HepG2 (cell line): ENCODE data around the gene COMT. TPM values are rescaled to one million over a fixed set of nuclear protein-coding genes. Genes with fewer than 3 reads are reported as not detected.

Source experiments
- ATAC-seq: fragments of 200-7000 bp; cut with Tn5 transposase; 3 replicates; pipeline ENCODE4 v1.9.1; 2020; ENCODE audit warnings: mild to moderate bottlenecking, moderate library complexity
- BruUV-seq: library from RNA; stranded (reverse); fragments of 400-500 nt; replicated peaks from 2 replicates; lab custom pipeline; 2021; lab: Mats Ljungman, UMichigan
- CTCF ChIA-PET: fragments of 300-600 bp; formaldehyde crosslinking; extraction: SDS; loops from one replicate; lab custom pipeline; 2021; ENCODE audit warnings: low total read pairs, inconsistent platforms, low intra/inter-chr PET ratio; lab: Yijun Ruan, JAX
- POLR2A ChIA-PET: fragments of 350-600 bp; sonication (Branson Sonifier 250); formaldehyde crosslinking; loops from one replicate; lab custom pipeline; 2020; ENCODE audit warnings: antibody characterized with exemption, inconsistent platforms; lab: Yijun Ruan, JAX
- DNase-seq: peaks from one replicate; pipeline ENCODE4 v3.0.0-alpha.2; 2015; ENCODE audit warnings: low spot score
- FAIRE-seq: peaks from 3 replicates; lab custom pipeline; 2011; peaks lifted over from hg19 to GRCh38; lab: Jason Lieb, UNC
- H2AFZ ChIP-seq: one replicate; pipeline ENCODE4 v1.6.1; 2011; ENCODE audit warnings: low read length, inconsistent platforms
- H3K27ac ChIP-seq: fragments of 300-600 bp; 3 replicates; pipeline ENCODE4 v1.8.0; 2011; ENCODE audit warnings: mixed run types, mild to moderate bottlenecking, mixed read lengths, low read length, inconsistent platforms; ENCODE audit not compliant: insufficient read depth; ENCODE audit errors: extremely low read length
- H3K27me3 ChIP-seq, 2 experiments: fragments of 200-600 bp in 1 of 2; 2 replicates in 1 of 2; 3 replicates in 1 of 2; pipeline versions ENCODE4 v1.6.0 to v1.8.0; 2011; ENCODE audit warnings: low read length in 2 of 2, mild to moderate bottlenecking in 2 of 2, moderate library complexity in 2 of 2, inconsistent platforms in 1 of 2; ENCODE audit not compliant: insufficient read depth in 2 of 2, control insufficient read depth in 1 of 2
- H3K36me3 ChIP-seq, 2 experiments: fragments of 200-600 bp in 1 of 2; replicated peaks in 1 of 2; 2 replicates in 1 of 2; 3 replicates in 1 of 2; pipeline versions ENCODE4 v1.5.1 to v1.8.0; 2011; ENCODE audit warnings: low read length in 2 of 2, inconsistent platforms in 1 of 2; ENCODE audit not compliant: insufficient read depth in 2 of 2, control insufficient read depth in 1 of 2
- H3K4me1 ChIP-seq: 2 replicates; pipeline ENCODE4 v1.5.1; 2012; ENCODE audit warnings: low read length, inconsistent platforms; ENCODE audit not compliant: insufficient read depth
- H3K4me2 ChIP-seq: 2 replicates; pipeline ENCODE4 v1.6.0; 2011; ENCODE audit warnings: low read depth, low read length, inconsistent platforms
- H3K4me3 ChIP-seq, 3 experiments: fragments of 200-600 bp in 1 of 3; sonication (generic), shearing (Covaris generic) in 1 of 3; replicated peaks in 1 of 3; 2 replicates each; pipeline ENCODE4 v1.5.1; 2011 to 2016; ENCODE audit warnings: low read length in 3 of 3, inconsistent platforms in 2 of 3, low read depth in 2 of 3, mild to moderate bottlenecking in 2 of 3, control low read depth in 1 of 3, mixed read lengths in 1 of 3; ENCODE audit not compliant: insufficient read depth in 1 of 3
- H3K79me2 ChIP-seq: one replicate; pipeline ENCODE4 v1.6.1; 2011; ENCODE audit warnings: low read length, inconsistent platforms; ENCODE audit not compliant: insufficient read depth
- H3K9ac ChIP-seq: 2 replicates; pipeline ENCODE4 v1.6.0; 2011; ENCODE audit warnings: mild to moderate bottlenecking, low read depth, low read length, inconsistent platforms; ENCODE audit not compliant: insufficient read depth
- H3K9me3 ChIP-seq: 2 replicates; pipeline ENCODE4 v1.5.1; 2012; ENCODE audit warnings: mild to moderate bottlenecking, low read length
- H4K20me1 ChIP-seq: 2 replicates; pipeline ENCODE4 v1.6.0; 2011; ENCODE audit warnings: inconsistent platforms, mild to moderate bottlenecking, low read length, moderate library complexity; ENCODE audit not compliant: insufficient read depth
- FOXJ3 ChIP-seq: sonication (generic); formaldehyde crosslinking; IDR thresholded peaks from 2 replicates; pipeline ENCODE4 v1.4.0; 2020; ENCODE audit warnings: missing genetic modification reagents, mild to moderate bottlenecking, borderline replicate concordance
- HIC2 ChIP-seq: sonication (generic); formaldehyde crosslinking; IDR thresholded peaks from 2 replicates; pipeline ENCODE4 v1.9.0; 2022; ENCODE audit warnings: low read depth, missing genetic modification reagents
- HNF4G ChIP-seq, 2 experiments: sonication (generic) in 1 of 2; formaldehyde crosslinking in 1 of 2; IDR thresholded peaks; 2 replicates each; pipeline versions ENCODE4 v1.4.0 to v1.6.1; 2011 to 2020; ENCODE audit warnings: borderline replicate concordance in 2 of 2, low read depth in 2 of 2, mild to moderate bottlenecking in 2 of 2, low read length in 1 of 2, missing genetic modification reagents in 1 of 2, moderate library complexity in 1 of 2
- HNRNPL ChIP-seq: fragments of 200-400 bp; formaldehyde crosslinking; IDR thresholded peaks from 2 replicates; pipeline ENCODE4 v1.6.1; 2017; ENCODE audit warnings: mild to moderate bottlenecking, low read depth, low read length
- PBX3 ChIP-seq: sonication (generic); formaldehyde crosslinking; IDR thresholded peaks from 2 replicates; pipeline ENCODE4 v1.8.1; 2023; ENCODE audit warnings: missing genetic modification reagents, inconsistent platforms, borderline replicate concordance
- ZNF496 ChIP-seq: sonication (generic); formaldehyde crosslinking; IDR thresholded peaks from 2 replicates; pipeline ENCODE4 v1.8.1; 2023; ENCODE audit warnings: mild to moderate bottlenecking, moderate library complexity, missing genetic modification reagents; ENCODE audit not compliant: insufficient replicate concordance
- ZNF510 ChIP-seq: sonication (generic); formaldehyde crosslinking; IDR thresholded peaks from 2 replicates; pipeline ENCODE4 v1.4.0; 2020; ENCODE audit warnings: low read depth, mild to moderate bottlenecking, missing genetic modification reagents
- ZNF687 ChIP-seq: sonication (generic); formaldehyde crosslinking; IDR thresholded peaks from 2 replicates; pipeline ENCODE4 v1.5.1; 2020; ENCODE audit warnings: mild to moderate bottlenecking, missing genetic modification reagents, moderate library complexity
- ZNF768 ChIP-seq: sonication (generic); formaldehyde crosslinking; IDR thresholded peaks from 2 replicates; pipeline ENCODE4 v1.4.0; 2020; ENCODE audit warnings: missing genetic modification reagents
- WGBS: methylation state at CpG from one replicate; pipeline ENCODE4 v1.1.6; 2017; ENCODE audit warnings: low lambda C conversion rate; 5-methylcytosine and 5-hydroxymethylcytosine counted together
- in situ Hi-C: cut with HindIII; loops from 2 replicates; pipeline ENCODE4 v1.10.0; 2017; ENCODE audit warnings: low pct_unique_long_range_greater_than_20kb; ENCODE audit not compliant: extremely low pct_ligation_motif_present
- intact Hi-C: fragments of 100-400 bp; cut with micrococcal nuclease; formaldehyde crosslinking; loops from one replicate; pipeline ENCODE4 v1.10.0; 2022; ENCODE audit not compliant: unreplicated experiment
- polyA plus RNA-seq, 8 experiments: library from polyadenylated mRNA; depleted of rRNA in 3 of 8; stranded (reverse) in 7 of 8; unstranded in 1 of 8; fragments of >200 nt; fragmentation: Illumina TruSeq in 4 of 8; extraction: Trizol in 4 of 8; gene quantifications; 2 replicates each; pipeline versions ENCODE4 v1.2.1 to v1.2.3, GENCODE V29; 2011 to 2016; ENCODE audit warnings: low read depth in 4 of 8, missing spikeins in 1 of 8, mixed read lengths in 1 of 8; ENCODE audit not compliant: insufficient read depth in 1 of 8
- total RNA-seq, 5 experiments: library from RNA; depleted of rRNA; stranded (reverse); fragments of >200 nt; fragmentation: Illumina TruSeq; extraction: Trizol; gene quantifications; 2 replicates each; pipeline ENCODE4 v1.2.3, GENCODE V29; 2016; ENCODE audit warnings: low read depth in 1 of 5

Gene COMT
- total and polyA plus RNA-seq, 2 of the 13 experiments (the other 11 are each of a cell fraction or from before 2014, with no cell fraction given): 156 to 162 TPM

- 94% methylated on average over 3 of the region's 13 CpGs for WGBS
- ATAC-seq (0 out of 3 replicates have a peak, but pooled peaks have one; percentile 10), FAIRE-seq (no peak), DNase-seq (no peak)
- TF ChIP-seq ZNF496 (no peak), FOXJ3 (CRISPR knock-in tag) (no peak), ZNF768 (CRISPR knock-in tag) (peak; percentile 52; the same call in 1 of the 2 replicates), ZNF687 (CRISPR knock-in tag) (peak; percentile 48), PBX3 (CRISPR knock-in tag) (no peak), HNF4G (IDR thresholded peaks at IDR 0.05; ENCODE audit: borderline replicate concordance, low read depth, low read length) (peak; percentile 20; the same call in 1 of the 2 replicates), HNF4G (CRISPR knock-in tag; IDR thresholded peaks at IDR 0.05; ENCODE audit: borderline replicate concordance, low read depth) (no peak), ZNF510 (no peak), HNRNPL (peak; percentile 63; the same call in 1 of the 2 replicates), HIC2 (peak; percentile 59; the same call in 1 of the 2 replicates)
- CTCF ChIA-PET: no interaction called here
- Histone ChIP-seq H3K27ac (no peak overlapping the region), H3K9ac (no peak overlapping the region), H3K79me2 (no peaks in the 10 kb centered on the region), H3K9me3 (no peaks in the 10 kb centered on the region), H4K20me1 (no peaks in the 10 kb centered on the region), H2AFZ (no peak overlapping the region), H3K4me3 (no peak overlapping the region), H3K4me2 (no peak overlapping the region), H3K4me1 (peaks cover 66% of the 10 kb centered on the region), H3K27me3 (no peaks in the 10 kb centered on the region), H3K36me3 (peaks cover 5 to 8% of the 10 kb centered on the region in 2 experiments; a peak in 3 of 5 replicates)
- BruUV-seq: no TSS peak
- in situ Hi-C loops: loop anchor here (5.0 kb wide), 2 partner anchors 49 to 169 kb away; partner anchors contain the start of genes GNB1L and RTL10
- intact Hi-C loops: no loop called here
- POLR2A ChIA-PET: interaction anchor here (1.8 to 2.3 kb wide), 2 partner anchors 9 to 46 kb away, joined by 6 to 11 read pairs; partner anchors contain the start of genes GNB1L and RTL10
These were observed 40.7 kb upstream of the COMT start for GRCh38 chr22:19900707-19901436.
